ENCODE data around the gene RBCK1.

DNA sequence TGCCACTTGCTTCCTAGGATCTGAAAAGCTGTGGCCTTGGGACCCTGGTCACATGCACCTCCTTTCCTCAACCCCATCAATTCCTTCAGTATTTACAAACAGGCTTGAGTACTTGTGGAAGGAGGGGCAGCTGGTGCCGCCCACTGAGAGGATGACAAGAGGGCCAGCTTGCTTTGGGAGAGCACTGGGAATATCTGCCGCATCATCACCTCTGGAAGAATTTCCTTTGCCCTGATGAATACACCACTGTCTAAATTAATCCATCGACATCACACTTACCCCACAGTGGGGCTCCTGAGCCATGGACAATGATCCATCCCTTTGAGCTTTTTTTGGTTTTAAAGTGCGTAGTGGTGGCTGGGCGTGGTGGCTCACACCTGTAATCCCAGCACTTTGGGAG is 28.4 kb downstream of the RBCK1 start:
- TF ChIP-seq, protein P1, sequence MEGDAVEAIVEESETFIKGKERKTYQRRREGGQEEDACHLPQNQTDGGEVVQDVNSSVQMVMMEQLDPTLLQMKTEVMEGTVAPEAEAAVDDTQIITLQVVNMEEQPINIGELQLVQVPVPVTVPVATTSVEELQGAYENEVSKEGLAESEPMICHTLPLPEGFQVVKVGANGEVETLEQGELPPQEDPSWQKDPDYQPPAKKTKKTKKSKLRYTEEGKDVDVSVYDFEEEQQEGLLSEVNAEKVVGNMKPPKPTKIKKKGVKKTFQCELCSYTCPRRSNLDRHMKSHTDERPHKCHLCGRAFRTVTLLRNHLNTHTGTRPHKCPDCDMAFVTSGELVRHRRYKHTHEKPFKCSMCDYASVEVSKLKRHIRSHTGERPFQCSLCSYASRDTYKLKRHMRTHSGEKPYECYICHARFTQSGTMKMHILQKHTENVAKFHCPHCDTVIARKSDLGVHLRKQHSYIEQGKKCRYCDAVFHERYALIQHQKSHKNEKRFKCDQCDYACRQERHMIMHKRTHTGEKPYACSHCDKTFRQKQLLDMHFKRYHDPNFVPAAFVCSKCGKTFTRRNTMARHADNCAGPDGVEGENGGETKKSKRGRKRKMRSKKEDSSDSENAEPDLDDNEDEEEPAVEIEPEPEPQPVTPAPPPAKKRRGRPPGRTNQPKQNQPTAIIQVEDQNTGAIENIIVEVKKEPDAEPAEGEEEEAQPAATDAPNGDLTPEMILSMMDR (IDR thresholded peaks at IDR 0.05; ENCODE audit: extremely low read depth in 1 of 2, insufficient read depth in 1 of 2, low read depth in 1 of 2, low read length in 2 of 2), result no peak
- TF ChIP-seq POLR2AphosphoS5 (IDR thresholded peaks at IDR 0.05; ENCODE audit: insufficient read depth, low read depth, low read length), result no peak

Data from endothelial cell of umbilical vein (primary cell).